WTC11 (cell line): ENCODE results near the gene AQP9. TPM values are rescaled to one million over a fixed set of nuclear protein-coding genes. Genes with fewer than 3 reads are reported as not detected.

Source experiments
- ATAC-seq: fragments of 200-7000 bp; cut with Tn5 transposase; 2 replicates; pipeline ENCODE4 v1.10.0; 2021; ENCODE audit warnings: mild to moderate bottlenecking, moderate library complexity
- CTCF ChIA-PET: fragments of 300-600 bp; sonication (Branson Sonifier 250); formaldehyde crosslinking; loops from one replicate; lab custom pipeline; 2021; ENCODE audit warnings: antibody characterized with exemption; lab: Charles Lee
- POLR2A ChIA-PET: fragments of 350-600 bp; sonication (Branson Sonifier 250); formaldehyde crosslinking; loops from one replicate; lab custom pipeline; 2021; ENCODE audit warnings: antibody characterized with exemption; lab: Charles Lee
- DNase-seq: peaks from one replicate; pipeline ENCODE4 v3.0.0; 2021; ENCODE audit warnings: low spot score
- H3K27ac Mint-ChIP-seq: 2 replicates; pipeline ENCODE4 v1.8.0; 2021; ENCODE audit warnings: mixed read lengths
- H3K27me3 Mint-ChIP-seq: 2 replicates; pipeline ENCODE4 v1.8.0; 2021; ENCODE audit warnings: low read depth, mild to moderate bottlenecking, moderate library complexity, mixed read lengths
- H3K36me3 Mint-ChIP-seq: 2 replicates; pipeline ENCODE4 v1.8.0; 2021; ENCODE audit warnings: mixed read lengths
- H3K4me1 Mint-ChIP-seq: 2 replicates; pipeline ENCODE4 v1.8.0; 2022; ENCODE audit warnings: mixed read lengths
- H3K4me3 Mint-ChIP-seq: 2 replicates; pipeline ENCODE4 v1.8.0; 2021; ENCODE audit warnings: mild to moderate bottlenecking, moderate library complexity, mixed read lengths
- H3K9me3 Mint-ChIP-seq: 2 replicates; pipeline ENCODE4 v1.8.0; 2021; ENCODE audit warnings: mixed read lengths
- ATF1 ChIP-seq: sonication (generic); formaldehyde crosslinking; IDR thresholded peaks from 2 replicates; pipeline ENCODE4 v1.8.1; 2023; ENCODE audit warnings: mild to moderate bottlenecking, moderate library complexity, missing genetic modification reagents
- ATF2 ChIP-seq: sonication (generic); formaldehyde crosslinking; IDR thresholded peaks from 2 replicates; pipeline ENCODE4 v1.8.1; 2022; ENCODE audit warnings: low read depth, missing genetic modification reagents, borderline replicate concordance
- CTCF ChIP-seq: fragments of 200-600 bp; IDR thresholded peaks from 2 replicates; pipeline ENCODE4 v1.8.0; 2022; ENCODE audit warnings: antibody characterized with exemption
- FOXJ3 ChIP-seq: sonication (generic); formaldehyde crosslinking; IDR thresholded peaks from 2 replicates; pipeline ENCODE4 v1.9.0; 2021; ENCODE audit warnings: missing genetic modification reagents, mild to moderate bottlenecking, borderline replicate concordance
- GABPB1 ChIP-seq: sonication (generic); formaldehyde crosslinking; IDR thresholded peaks from 2 replicates; pipeline ENCODE4 v1.8.1; 2023; ENCODE audit warnings: mild to moderate bottlenecking, missing genetic modification reagents
- JAZF1 ChIP-seq: fragments of 250-450 bp; sonication (Bioruptor Pico); IDR thresholded peaks from 2 replicates; pipeline ENCODE4 v1.9.0; 2021; ENCODE audit warnings: moderate library complexity, mild to moderate bottlenecking, inconsistent platforms
- JUN ChIP-seq: sonication (generic); formaldehyde crosslinking; IDR thresholded peaks from 2 replicates; pipeline ENCODE4 v1.8.0; 2023; ENCODE audit warnings: mild to moderate bottlenecking, missing genetic modification reagents
- MAX ChIP-seq: sonication (generic); formaldehyde crosslinking; IDR thresholded peaks from 2 replicates; pipeline ENCODE4 v1.8.0; 2022; ENCODE audit warnings: mild to moderate bottlenecking, missing genetic modification reagents
- NFATC4 ChIP-seq: fragments of 250-450 bp; sonication (Bioruptor Pico); IDR thresholded peaks from 2 replicates; pipeline ENCODE4 v1.9.0; 2021; ENCODE audit warnings: mild to moderate bottlenecking
- NFYB ChIP-seq: sonication (generic); formaldehyde crosslinking; conservative IDR thresholded peaks from 2 replicates; pipeline ENCODE4 v1.8.0; 2022; ENCODE audit warnings: low read depth, missing genetic modification reagents
- NR1H2 ChIP-seq: sonication (generic); formaldehyde crosslinking; IDR thresholded peaks from 2 replicates; pipeline ENCODE4 v1.9.0; 2021; ENCODE audit warnings: mild to moderate bottlenecking, moderate library complexity, missing genetic modification reagents
- NR2C2 ChIP-seq: sonication (generic); formaldehyde crosslinking; IDR thresholded peaks from 2 replicates; pipeline ENCODE4 v1.8.0; 2022; ENCODE audit warnings: mild to moderate bottlenecking, missing genetic modification reagents
- NR3C1 ChIP-seq: sonication (generic); formaldehyde crosslinking; conservative IDR thresholded peaks from 2 replicates; pipeline ENCODE4 v1.8.1; 2023; ENCODE audit warnings: low read depth, mild to moderate bottlenecking, missing genetic modification reagents
- SMAD4 ChIP-seq: sonication (generic); formaldehyde crosslinking; IDR thresholded peaks from 2 replicates; pipeline ENCODE4 v1.8.0; 2022; ENCODE audit warnings: mild to moderate bottlenecking, missing genetic modification reagents
- TEAD1 ChIP-seq: sonication (generic); formaldehyde crosslinking; IDR thresholded peaks from 2 replicates; pipeline ENCODE4 v1.8.0; 2022; ENCODE audit warnings: mild to moderate bottlenecking, missing genetic modification reagents
- TP53 ChIP-seq: sonication (generic); formaldehyde crosslinking; IDR thresholded peaks from 2 replicates; pipeline ENCODE4 v1.8.1; 2023; ENCODE audit warnings: mild to moderate bottlenecking, missing genetic modification reagents
- USF1 ChIP-seq: sonication (generic); formaldehyde crosslinking; IDR thresholded peaks from 2 replicates; pipeline ENCODE4 v1.8.0; 2022; ENCODE audit warnings: mild to moderate bottlenecking, missing genetic modification reagents
- ZNF121 ChIP-seq: sonication (generic); formaldehyde crosslinking; IDR thresholded peaks from 2 replicates; pipeline ENCODE4 v1.8.0; 2023; ENCODE audit warnings: missing genetic modification reagents
- ZNF232 ChIP-seq: sonication (generic); formaldehyde crosslinking; IDR thresholded peaks from 2 replicates; pipeline ENCODE4 v1.8.0; 2022; ENCODE audit warnings: mild to moderate bottlenecking, missing genetic modification reagents
- total RNA-seq: library from RNA; stranded (reverse); gene quantifications from 3 replicates; pipeline ENCODE4 v1.2.3, GENCODE V29; 2021
- TF ChIP-seq, protein P1 (sequence below): sonication (generic); formaldehyde crosslinking; IDR thresholded peaks from 2 replicates; pipeline ENCODE4 v1.8.1; 2022; ENCODE audit warnings: low read depth, mild to moderate bottlenecking, moderate library complexity, missing genetic modification reagents, borderline replicate concordance
- TF ChIP-seq, protein P2 (sequence below): sonication (generic); formaldehyde crosslinking; conservative IDR thresholded peaks from 2 replicates; pipeline ENCODE4 v1.8.1; 2022; ENCODE audit warnings: mild to moderate bottlenecking, missing genetic modification reagents
- TF ChIP-seq, protein P3 (sequence below): fragments of 250-450 bp; sonication (Bioruptor Pico); IDR thresholded peaks from 2 replicates; pipeline ENCODE4 v1.9.0; 2021; ENCODE audit warnings: moderate library complexity, mild to moderate bottlenecking, inconsistent platforms, borderline replicate concordance
- TF ChIP-seq, protein P4 (sequence below): sonication (generic); formaldehyde crosslinking; IDR thresholded peaks from 2 replicates; pipeline ENCODE4 v1.8.1; 2022; ENCODE audit warnings: mild to moderate bottlenecking, missing genetic modification reagents, moderate library complexity, borderline replicate concordance
- TF ChIP-seq, protein P5 (sequence below): sonication (generic); formaldehyde crosslinking; IDR thresholded peaks from 2 replicates; pipeline ENCODE4 v1.8.1; 2023; ENCODE audit warnings: mild to moderate bottlenecking, missing genetic modification reagents

The AQP9 gene
- total RNA-seq, 1 experiment from 2014 or later: 0.07 TPM

GRCh38 chr15:58174709-58175108 is 36.5 kb downstream of the AQP9 start (continued):
- TF ChIP-seq, protein P1, sequence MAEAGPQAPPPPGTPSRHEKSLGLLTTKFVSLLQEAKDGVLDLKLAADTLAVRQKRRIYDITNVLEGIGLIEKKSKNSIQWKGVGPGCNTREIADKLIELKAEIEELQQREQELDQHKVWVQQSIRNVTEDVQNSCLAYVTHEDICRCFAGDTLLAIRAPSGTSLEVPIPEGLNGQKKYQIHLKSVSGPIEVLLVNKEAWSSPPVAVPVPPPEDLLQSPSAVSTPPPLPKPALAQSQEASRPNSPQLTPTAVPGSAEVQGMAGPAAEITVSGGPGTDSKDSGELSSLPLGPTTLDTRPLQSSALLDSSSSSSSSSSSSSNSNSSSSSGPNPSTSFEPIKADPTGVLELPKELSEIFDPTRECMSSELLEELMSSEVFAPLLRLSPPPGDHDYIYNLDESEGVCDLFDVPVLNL (CRISPR knock-in tag): no peak
- TF ChIP-seq NFATC4 (CRISPR knock-in tag) (no peak), FOXJ3 (CRISPR knock-in tag) (no peak)

DNA sequence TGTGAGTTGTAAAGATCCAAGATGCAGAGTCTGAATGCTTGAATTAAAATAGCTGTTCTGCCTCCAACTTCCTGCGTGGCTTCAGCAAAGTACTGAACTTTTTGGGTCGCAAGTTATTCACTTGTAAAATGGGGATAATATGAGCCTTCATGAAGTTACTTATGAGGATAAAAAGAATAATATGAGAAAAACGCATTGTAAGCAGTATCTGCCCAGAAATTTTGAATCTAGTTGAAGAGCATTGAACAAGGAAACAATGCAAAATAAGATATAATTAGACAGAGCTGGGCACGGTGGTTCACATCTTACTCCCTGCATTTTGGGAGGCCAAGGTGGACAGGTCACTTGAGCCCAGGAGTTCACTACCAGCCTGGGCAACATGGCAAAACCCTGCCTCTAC is 37.8 kb downstream of the AQP9 start:
- no peaks in the 10 kb centered on the region for H3K36me3 Mint-ChIP-seq
- POLR2A ChIA-PET: no interaction called here
- CTCF ChIA-PET: interaction anchor here (1.3 to 2.3 kb wide), 3 partner anchors 99 to 105 kb away, joined by 7 to 13 read pairs (median 9); no protein-coding TSS in a partner anchor
- TF ChIP-seq NFYB (CRISPR knock-in tag) (no peak), NR1H2 (CRISPR knock-in tag) (no peak), ZNF232 (CRISPR knock-in tag) (no peak), GABPB1 (CRISPR knock-in tag) (no peak), USF1 (no peak), NR3C1 (CRISPR knock-in tag) (no peak), NFATC4 (CRISPR knock-in tag) (no peak), ZNF121 (CRISPR knock-in tag) (no peak), CTCF (no peak), MAX (no peak), TEAD1 (CRISPR knock-in tag) (no peak), JUN (no peak), TP53 (CRISPR knock-in tag) (no peak), NR2C2 (no peak), FOXJ3 (CRISPR knock-in tag) (no peak), ATF1 (CRISPR knock-in tag) (no peak), SMAD4 (CRISPR knock-in tag) (no peak), JAZF1 (CRISPR knock-in tag) (no peak)
- TF ChIP-seq, protein P2, sequence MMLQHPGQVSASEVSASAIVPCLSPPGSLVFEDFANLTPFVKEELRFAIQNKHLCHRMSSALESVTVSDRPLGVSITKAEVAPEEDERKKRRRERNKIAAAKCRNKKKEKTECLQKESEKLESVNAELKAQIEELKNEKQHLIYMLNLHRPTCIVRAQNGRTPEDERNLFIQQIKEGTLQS (CRISPR knock-in tag): no peak
- TF ChIP-seq, protein P3, sequence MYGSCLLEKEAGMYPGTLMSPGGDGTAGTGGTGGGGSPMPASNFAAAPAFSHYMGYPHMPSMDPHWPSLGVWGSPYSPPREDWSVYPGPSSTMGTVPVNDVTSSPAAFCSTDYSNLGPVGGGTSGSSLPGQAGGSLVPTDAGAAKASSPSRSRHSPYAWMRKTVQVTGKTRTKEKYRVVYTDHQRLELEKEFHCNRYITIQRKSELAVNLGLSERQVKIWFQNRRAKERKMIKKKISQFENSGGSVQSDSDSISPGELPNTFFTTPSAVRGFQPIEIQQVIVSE (CRISPR knock-in tag): no peak
- TF ChIP-seq, all 79 proteins: peak for 0
- peaks cover 4% of the 10 kb centered on the region; the same call in 1 of the 2 replicates for H3K27me3 Mint-ChIP-seq
- no peak overlapping the region for H3K4me3 Mint-ChIP-seq
- no peaks in the 10 kb centered on the region for H3K9me3 Mint-ChIP-seq
- ATAC-seq (no peak), DNase-seq (no peak)
- no peaks in the 10 kb centered on the region for H3K4me1 Mint-ChIP-seq
- H3K27ac Mint-ChIP-seq: no peak overlapping the region

DNA sequence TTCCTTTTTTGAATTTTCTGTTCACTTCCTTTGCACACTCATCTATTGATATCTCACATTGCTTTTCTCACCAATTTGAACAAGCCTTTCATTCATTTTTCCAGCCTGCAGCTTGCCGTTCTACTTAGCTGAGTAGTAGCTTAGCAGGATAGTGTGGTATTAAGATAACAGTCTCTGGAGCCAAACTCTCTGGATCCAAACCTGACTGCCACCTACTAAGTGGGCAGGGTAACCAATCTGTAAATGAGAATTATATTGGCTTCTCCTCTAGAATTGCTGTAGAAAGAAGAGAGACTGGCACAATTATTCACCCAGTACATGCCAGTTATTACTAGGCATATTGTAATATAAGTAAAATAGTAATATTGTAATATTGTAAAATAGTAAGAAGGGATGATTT is 40.5 kb downstream of the AQP9 start:
- H3K27me3 Mint-ChIP-seq: peaks cover 4% of the 10 kb centered on the region; the same call in 1 of the 2 replicates
- H3K27ac Mint-ChIP-seq: no peak overlapping the region
- CTCF ChIA-PET: no interaction called here
- no peak overlapping the region for H3K4me3 Mint-ChIP-seq
- no peaks in the 10 kb centered on the region for H3K36me3 Mint-ChIP-seq
- TF ChIP-seq, protein P4, sequence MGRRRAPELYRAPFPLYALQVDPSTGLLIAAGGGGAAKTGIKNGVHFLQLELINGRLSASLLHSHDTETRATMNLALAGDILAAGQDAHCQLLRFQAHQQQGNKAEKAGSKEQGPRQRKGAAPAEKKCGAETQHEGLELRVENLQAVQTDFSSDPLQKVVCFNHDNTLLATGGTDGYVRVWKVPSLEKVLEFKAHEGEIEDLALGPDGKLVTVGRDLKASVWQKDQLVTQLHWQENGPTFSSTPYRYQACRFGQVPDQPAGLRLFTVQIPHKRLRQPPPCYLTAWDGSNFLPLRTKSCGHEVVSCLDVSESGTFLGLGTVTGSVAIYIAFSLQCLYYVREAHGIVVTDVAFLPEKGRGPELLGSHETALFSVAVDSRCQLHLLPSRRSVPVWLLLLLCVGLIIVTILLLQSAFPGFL (CRISPR knock-in tag): no peak
- TF ChIP-seq, protein P5, sequence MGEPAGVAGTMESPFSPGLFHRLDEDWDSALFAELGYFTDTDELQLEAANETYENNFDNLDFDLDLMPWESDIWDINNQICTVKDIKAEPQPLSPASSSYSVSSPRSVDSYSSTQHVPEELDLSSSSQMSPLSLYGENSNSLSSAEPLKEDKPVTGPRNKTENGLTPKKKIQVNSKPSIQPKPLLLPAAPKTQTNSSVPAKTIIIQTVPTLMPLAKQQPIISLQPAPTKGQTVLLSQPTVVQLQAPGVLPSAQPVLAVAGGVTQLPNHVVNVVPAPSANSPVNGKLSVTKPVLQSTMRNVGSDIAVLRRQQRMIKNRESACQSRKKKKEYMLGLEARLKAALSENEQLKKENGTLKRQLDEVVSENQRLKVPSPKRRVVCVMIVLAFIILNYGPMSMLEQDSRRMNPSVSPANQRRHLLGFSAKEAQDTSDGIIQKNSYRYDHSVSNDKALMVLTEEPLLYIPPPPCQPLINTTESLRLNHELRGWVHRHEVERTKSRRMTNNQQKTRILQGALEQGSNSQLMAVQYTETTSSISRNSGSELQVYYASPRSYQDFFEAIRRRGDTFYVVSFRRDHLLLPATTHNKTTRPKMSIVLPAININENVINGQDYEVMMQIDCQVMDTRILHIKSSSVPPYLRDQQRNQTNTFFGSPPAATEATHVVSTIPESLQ (CRISPR knock-in tag): no peak
- no peak for TF ChIP-seq ATF2 (CRISPR knock-in tag)
- no peaks in the 10 kb centered on the region for H3K4me1 Mint-ChIP-seq
- no peaks in the 10 kb centered on the region for H3K9me3 Mint-ChIP-seq
- POLR2A ChIA-PET: no interaction called here
- ATAC-seq: no peak
- DNase-seq: no peak
